ENCODE measurements around the gene TMEM140.

GRCh38 chr7:135201350-135201749 is 53.5 kb downstream of the TMEM140 start:
- TF ChIP-seq TSHZ2 (CRISPR knock-in tag; IDR thresholded peaks at IDR 0.05), result no peak
- TF ChIP-seq ARNTL (CRISPR knock-in tag; IDR thresholded peaks at IDR 0.05; ENCODE audit: borderline replicate concordance, low read depth), result no peak
- TF ChIP-seq ESRRG (CRISPR knock-in tag; IDR thresholded peaks at IDR 0.05), result no peak
- no peak for TF ChIP-seq PATZ1 (CRISPR knock-in tag; IDR thresholded peaks at IDR 0.05; ENCODE audit: borderline replicate concordance)
- no peak for TF ChIP-seq ZNF8 (CRISPR knock-in tag; IDR thresholded peaks at IDR 0.05)
- TF ChIP-seq CREB5 (CRISPR knock-in tag; IDR thresholded peaks at IDR 0.05; ENCODE audit: low read depth), result no peak
- no peak for TF ChIP-seq BACH2 (CRISPR knock-in tag; IDR thresholded peaks at IDR 0.05; ENCODE audit: borderline replicate concordance)
- TF ChIP-seq OSR1 (CRISPR knock-in tag; IDR thresholded peaks at IDR 0.05), result no peak
- no peak for TF ChIP-seq ZC3H10 (CRISPR knock-in tag; IDR thresholded peaks at IDR 0.05)
